CD4-positive, alpha-beta T cell treated with Interleukin-17A for 4 hours (primary cell): Measurements from ENCODE around the gene PDE4D.
A peak's percentile ranks its signal among the peaks of the same experiment; 100 is the strongest.

Experiments used
- DNase-seq: peaks from one replicate; pipeline ENCODE4 v3.0.0-alpha.2; 2020; ENCODE audit warnings: mixed read lengths

PDE4D gene

DNA sequence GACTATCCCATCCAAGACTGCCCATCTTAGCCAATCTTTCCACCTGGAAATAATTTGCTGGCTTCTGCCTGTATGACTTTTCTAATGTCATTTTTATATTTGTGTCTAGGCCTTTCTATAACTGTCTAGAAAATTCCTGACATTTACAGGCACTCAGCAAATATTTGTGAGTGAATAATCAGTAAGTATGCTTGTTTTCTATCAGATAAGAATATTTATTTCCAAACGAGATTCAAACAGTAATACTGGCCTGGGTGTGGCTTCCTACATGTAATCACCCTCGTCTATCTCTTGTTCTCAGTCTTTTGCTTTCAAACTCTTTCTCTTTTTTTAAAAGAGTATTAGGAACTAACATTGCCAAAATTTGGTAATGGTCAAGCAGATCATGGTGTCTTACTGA lies 844.4 kb downstream of the PDE4D start:
- DNase-seq: no peak

DNA sequence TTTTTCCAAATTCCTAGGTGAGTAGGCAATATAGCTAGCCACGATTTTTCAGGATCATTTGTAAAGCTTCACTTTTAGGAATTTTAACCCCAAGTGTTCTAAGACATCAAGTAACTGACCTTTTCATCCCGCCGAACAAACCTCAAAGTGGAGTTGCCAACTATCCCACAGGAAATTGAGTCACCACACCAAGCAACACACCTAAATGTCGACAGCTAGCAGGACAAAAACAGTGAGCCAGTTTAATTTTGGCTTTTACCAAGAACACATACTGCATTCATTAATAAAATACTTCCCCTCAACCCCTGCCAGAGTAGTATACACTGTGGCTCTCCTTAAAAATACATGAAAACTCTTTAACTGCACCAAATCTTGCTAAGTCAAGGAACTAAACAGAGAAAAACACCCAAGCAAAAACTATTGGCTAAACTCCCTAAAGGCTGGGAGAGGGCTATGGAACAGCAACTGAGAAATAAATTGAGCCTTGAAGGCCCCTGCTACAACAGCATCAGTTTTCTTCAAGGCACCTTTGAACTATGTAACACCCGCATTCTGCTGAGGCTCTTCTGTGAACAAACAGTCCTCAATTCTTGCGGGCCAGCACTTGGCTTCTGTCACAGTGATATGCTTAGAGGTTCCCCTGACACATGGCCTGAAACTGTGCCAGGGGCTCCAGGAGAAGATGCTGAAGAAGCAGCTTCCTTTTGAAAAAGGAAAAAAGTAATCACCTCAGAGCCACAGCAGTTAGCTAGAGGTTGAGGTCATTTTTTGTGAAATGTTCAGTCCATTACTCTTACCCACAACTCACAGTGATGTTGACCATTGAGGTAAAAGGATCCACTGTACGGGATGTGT lies 851.1 kb downstream of the PDE4D start:
- no peak for DNase-seq

DNA sequence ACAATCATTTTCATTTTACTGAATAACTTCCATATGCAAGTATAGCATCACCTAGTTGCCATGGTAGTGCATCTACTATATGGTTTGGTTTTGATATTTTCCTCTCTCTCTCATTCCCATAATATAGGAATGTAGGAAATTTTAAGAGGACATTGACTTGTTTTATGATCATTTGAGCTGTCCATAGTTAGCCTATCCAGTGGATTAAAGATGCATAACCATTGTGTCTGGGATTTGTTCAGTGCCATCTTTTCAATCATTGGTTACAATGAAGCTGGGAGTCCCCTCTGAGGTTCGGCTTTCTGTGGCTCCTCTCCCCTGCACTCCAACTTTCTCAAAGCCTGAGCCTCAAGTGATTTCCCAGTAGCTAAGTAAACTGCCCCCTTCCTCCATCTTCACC lies 852.2 kb downstream of the PDE4D start:
- no peak for DNase-seq

DNA sequence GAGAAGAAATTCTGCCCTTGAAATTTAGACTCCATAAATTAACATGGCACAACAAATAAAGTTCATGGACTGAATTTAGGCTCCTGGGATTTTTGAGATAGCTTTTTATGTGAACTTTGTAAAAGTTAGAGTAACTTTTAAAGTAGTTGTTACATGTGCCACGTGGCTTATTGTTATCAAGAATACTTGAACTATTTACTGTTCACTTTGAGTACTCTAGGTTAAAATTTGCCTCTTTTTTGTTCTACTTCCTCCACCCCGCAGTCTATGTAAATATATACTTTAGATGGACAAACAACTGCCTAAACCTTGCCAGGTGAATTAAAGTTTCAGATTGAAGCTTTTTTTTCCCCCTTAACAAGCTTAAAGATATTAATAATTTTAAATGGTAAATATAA lies 852.7 kb downstream of the PDE4D start:
- DNase-seq: no peak

DNA sequence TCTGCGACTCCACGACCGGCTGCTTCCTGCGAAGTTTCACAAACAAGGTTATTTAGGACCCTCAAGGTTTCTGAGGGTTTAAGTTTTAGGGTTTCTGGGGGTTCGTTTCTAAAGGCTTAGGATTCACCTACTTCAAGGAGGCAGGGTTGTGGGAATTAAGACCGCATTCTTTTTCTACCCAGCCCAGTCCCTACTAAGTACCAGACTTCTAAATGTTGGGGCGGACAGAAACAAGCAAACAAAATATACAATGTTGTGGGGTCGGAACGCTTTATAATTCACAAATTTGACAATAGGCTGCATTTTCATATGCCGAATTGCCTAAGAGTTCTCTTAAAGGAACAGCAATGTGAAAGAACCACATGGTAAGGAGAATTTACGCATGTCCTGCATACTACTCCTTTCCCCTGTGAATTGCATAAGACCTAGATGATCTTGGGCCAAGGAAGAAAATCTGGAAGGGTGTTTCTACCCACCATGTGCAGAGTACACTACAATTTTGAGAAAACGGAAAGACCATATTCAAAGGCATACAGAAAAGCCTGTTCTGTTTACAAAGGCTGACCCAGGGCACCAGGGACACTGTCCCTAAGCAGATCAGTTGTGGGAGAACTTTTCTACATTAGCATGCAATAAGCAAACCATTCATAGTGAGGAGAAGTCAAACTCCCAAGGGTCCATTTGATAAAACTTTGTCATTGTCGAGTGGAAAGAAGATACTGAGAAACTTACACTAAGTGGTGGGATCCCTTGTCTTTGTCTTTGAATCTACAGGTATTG lies 853.3 kb downstream of the PDE4D start:
- no peak for DNase-seq

- DNase-seq: peak; percentile 94
Measured at GRCh38 chr5:59039296-59040023, 854.1 kb downstream of the PDE4D start.

DNA sequence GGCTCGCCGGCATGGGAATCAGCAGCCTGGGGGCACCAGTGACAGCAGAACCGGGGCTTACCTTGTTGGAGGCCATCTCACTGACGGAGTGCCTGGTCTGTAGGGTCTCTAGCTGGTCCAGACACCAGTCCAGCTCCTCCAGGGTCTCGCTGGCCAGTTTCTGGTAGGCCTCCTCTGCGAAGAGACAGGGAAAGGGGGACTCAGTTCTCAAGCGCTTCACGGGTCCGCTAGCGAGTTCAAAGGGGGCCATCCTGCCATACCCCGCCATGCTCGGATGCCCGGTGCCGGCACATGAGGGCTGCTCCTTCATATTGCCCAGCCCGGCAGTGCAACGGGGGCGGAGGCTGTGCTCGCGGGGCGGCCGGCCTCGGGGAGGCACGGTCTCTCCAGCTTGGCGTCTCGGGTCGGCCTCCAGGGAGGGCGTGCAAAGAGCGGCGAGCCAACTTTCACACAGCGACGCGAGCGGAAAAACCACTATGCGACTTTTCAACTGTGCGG lies 854.7 kb downstream of the PDE4D start:
- peak; percentile 39 for DNase-seq

- no peak for DNase-seq
Measured at GRCh38 chr5:59037941-59038797, 855.4 kb downstream of the PDE4D start.

- no peak for DNase-seq
Measured at GRCh38 chr5:59037453-59037852, 856.1 kb downstream of the PDE4D start.

- no peak for DNase-seq
Measured at GRCh38 chr5:59037041-59037440, 856.5 kb downstream of the PDE4D start.

DNA sequence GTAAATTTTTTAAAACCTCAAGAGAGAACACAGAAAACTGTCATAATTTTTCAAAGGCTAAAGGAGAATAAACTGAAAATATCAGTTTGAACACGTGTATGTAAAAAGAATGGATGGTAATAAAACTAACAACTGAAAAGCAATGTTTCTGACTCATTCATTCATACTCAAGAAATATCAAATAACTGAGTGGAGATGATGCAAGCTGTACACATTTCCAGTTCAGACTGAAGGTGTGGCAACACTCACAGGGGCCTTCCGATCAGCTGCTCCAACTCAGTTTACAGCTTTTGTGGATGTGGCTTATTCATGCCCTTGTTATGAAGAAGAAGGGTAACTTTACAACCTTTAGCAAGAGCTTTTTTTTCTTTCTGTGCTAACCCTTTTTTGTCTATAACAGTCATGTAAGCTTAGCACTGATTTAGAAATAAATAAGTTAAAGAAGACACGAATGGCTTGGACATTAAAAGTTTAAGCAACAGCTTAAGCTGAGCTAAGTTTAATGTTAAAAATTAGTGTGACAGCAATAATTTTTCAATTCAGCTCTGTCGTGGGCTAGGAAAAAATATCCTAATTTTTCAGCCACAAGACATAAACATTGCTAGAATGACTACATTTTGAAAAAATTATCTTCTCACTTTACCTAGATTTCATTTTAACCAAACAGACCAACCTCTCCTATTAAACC lies 857.1 kb downstream of the PDE4D start:
- peak; percentile 61 for DNase-seq

- no peak for DNase-seq
Measured at GRCh38 chr5:59035681-59036080, 857.8 kb downstream of the PDE4D start.

- peak; percentile 37 for DNase-seq
Measured at GRCh38 chr5:59034498-59035186, 858.9 kb downstream of the PDE4D start.

- no peak for DNase-seq
Measured at GRCh38 chr5:59027145-59027907, 866.2 kb downstream of the PDE4D start.

- DNase-seq: no peak
Measured at GRCh38 chr5:59025734-59026133, 867.8 kb downstream of the PDE4D start.

GRCh38 chr5:59021837-59022514 lies 871.5 kb downstream of the PDE4D start:
- no peak for DNase-seq

DNA sequence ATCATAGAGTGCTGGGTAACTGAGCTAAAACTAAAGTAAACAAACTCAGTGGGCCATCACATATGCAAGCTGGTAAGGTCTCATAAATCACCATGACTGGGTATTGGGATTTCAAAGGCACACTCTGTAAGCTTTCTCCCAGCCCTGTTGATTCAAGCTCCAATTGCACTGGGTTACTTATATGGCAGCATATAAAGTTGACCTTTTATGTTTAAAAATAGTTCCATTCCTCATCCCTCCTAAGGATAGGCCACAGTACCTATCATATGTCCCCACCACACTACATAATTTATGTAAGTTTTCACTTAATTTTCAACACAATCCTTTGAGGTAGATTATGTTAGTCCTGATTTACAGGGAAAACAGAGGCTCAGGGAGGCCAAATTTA lies 872.2 kb downstream of the PDE4D start:
- no peak for DNase-seq

- peak; percentile 25 for DNase-seq
Measured at GRCh38 chr5:59020611-59021285, 872.8 kb downstream of the PDE4D start.

DNA sequence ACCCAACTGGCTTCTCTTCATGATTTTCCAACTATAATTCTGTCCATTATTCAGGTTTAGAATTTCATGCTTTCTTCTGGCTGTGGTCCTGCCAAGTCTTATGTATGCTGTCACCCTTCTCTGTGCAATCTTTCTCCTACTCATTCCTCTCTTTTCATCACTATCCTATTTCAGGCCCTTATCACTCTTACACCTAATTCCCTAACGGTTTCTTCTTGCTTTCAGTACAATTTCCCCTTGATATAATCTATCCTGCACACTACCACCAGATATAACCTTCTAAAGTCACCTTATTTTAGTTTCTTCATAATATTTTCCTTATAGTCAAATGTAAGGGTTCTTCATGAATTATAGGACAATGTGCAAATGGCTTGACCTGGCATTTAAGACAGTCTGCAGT lies 874.4 kb downstream of the PDE4D start:
- no peak for DNase-seq
